GM18861 (cell line): Measurements from ENCODE around the gene NOTCH4.

Source experiments
- ATAC-seq: cut with Tn5 transposase; IDR thresholded peaks from one replicate; pipeline ENCODE4 v1.9.1; 2021; ENCODE audit not compliant: unreplicated experiment

The NOTCH4 gene

DNA sequence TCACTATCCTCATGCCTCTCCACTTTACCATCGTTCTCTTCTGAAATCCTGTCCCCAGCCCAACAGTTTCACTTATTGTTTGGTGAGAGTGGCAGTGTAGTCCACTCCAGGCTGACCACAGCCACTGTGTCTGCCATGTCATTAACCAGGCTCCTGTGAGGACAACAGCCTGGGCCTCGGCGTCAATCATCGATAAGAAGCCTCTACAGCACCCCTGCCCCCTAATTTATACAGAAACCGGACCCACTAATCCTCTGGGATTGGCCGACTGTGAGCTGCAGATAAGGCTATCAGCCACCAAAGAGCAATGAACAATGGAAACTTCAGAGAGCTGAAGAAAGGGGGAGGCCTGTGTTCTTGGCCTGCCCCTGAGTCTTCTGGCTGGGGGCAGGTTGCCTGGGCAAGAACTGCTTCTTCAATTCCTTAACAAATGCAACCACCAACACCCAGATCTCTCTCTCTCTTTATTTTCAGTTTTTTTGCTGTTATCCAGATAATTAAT is 56.1 kb downstream of the NOTCH4 start:
- ATAC-seq, result no peak

DNA sequence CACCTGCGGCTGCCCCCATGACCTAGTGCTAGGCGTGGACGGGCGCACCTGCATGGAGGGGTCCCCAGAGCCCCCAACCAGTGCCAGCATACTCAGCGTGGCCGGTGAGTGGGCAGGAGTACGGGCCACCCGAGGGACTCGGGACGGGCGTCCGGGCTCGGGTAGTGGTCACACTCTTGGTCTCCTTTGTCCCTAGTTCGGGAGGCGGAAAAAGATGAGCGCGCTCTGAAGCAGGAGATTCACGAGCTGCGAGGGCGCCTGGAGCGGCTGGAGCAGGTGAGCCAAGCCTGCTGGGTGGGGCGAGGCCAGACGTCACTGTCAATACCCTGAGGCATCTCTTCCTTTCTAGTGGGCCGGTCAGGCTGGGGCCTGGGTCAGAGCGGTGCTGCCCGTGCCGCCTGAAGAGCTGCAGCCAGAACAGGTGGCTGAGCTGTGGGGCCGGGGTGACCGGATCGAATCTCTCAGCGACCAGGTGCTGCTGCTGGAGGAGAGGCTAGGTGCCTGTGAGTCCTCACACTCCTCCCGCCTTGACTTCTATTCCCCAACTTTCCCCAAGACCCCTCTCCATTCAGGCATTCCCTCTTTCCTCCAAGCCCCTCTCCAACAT is 56.6 kb downstream of the NOTCH4 start:
- ATAC-seq, result no peak

DNA sequence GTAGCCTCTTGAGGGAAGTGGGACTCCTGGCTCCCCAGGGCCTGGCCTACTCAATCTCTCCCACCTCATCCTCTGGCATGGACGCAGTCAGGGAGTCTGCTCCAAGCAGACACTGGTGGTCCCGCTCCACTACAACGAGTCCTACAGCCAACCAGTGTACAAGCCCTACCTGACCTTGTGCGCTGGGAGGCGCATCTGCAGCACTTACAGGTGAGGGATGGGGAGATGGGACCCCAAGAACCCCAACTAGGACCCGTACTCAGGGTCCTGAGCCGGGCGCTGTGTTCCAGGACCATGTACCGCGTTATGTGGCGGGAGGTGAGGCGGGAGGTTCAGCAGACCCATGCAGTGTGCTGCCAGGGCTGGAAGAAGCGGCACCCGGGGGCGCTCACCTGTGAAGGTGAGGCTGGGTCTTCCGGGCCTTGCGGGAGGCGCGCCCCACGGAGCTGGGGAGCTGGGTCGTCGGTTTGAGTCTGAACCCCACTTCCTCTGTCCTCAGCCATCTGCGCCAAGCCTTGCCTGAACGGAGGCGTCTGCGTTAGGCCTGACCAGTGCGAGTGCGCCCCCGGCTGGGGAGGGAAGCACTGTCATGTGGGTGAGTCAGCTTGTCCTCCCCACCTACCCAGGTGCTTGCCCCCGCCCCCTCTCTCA is 57.3 kb downstream of the NOTCH4 start:
- no peak for ATAC-seq

DNA sequence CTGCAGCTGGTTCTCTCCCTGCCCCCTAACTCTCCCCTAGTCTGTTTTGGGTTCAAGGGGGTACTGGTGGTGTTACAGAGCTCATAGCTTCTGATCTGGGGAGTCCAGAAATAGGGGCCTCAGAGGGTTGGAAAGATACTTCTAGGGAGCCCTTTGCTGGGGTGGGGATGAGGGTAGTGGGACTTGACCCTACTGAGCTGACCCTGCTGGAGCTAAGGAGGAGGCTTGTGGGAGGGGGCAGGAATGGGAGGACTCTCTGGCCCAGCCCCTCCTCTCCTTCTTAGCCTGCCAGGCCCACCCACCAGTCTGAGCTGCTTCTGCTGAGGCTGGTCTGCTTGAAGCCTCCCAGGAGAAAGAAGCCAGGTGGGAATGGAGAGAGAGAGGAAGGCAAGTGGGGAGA is 59.6 kb downstream of the NOTCH4 start, which contains the start of gene EGFL8:
EGFL8 (plus strand) TSS at position 301 of the 400 bp plus-strand sequence. CDS start 1,571 bp downstream, outside the sequence.
- ATAC-seq, result no peak

DNA sequence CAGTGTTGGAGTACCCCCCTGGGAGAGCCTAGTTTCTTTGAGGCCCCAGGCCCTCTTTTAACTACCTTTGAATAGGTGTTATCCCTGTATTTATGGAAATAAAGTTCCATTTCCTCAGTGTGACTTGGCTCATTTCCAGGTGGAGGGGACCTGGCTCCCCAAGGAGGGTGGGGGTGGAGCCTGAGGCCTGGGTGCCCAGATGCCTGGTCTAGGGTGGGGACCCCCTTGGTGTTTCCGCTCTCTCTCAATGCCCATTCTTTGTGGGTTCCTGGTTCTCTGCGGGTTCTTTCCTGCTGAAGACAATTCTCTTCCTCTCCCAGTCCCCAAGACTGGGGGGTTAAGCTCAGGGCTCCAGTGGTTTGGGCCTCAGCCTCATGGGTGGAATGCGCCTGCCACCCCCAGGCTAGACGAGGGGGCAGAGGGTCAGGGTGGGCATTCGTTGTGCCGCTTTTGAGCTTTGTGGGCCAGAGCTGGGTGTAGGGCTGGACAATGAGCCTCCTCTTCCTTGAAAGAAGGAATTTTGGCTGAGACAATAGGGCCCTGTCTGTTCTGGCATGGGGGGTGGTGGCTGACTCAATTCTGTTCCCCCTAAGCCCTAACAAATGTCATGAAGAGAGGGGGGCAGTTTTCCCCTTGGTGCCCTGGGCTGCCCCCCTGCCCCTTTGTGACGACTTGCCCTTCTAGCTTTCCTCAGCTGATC is 60.2 kb downstream of the NOTCH4 start:
- ATAC-seq, result no peak

DNA sequence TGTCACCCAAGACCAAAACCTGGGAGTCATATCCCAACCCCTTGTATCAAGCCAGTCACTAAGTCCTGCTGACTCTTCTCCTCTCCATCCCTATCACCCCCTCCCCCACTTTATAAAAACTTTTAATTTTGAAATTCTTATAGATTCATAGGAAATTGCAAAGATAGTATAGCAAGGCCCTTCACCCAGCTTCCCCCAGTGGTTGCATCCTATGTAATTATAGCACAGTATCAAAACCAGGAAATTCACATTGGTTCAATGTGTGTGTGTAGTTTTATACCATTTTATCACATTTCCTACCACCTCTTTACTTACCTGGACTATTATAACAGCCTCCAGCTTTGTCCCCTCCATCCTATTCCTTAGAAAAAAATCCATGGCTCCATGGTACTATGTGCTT is 65.8 kb downstream of the NOTCH4 start:
- no peak for ATAC-seq

DNA sequence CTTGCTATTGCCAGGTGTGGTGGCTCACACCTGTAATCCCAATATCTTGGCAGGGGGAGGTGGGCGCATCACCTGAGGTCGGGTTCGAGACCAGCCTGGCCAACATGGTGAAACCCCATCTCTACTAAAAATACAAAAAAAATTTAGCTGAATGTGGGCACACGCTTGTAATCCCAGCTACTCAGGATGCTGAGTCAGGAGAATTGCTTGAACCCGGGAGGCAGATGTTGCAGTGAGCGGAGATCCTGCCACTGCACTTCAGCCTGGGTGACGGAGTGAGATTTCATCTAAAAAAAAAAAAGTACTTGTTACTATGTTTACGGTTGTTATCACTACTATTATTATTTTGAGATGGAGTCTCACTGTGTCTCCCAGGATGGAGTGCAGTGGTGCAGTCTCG is 67.0 kb downstream of the NOTCH4 start:
- no peak for ATAC-seq

DNA sequence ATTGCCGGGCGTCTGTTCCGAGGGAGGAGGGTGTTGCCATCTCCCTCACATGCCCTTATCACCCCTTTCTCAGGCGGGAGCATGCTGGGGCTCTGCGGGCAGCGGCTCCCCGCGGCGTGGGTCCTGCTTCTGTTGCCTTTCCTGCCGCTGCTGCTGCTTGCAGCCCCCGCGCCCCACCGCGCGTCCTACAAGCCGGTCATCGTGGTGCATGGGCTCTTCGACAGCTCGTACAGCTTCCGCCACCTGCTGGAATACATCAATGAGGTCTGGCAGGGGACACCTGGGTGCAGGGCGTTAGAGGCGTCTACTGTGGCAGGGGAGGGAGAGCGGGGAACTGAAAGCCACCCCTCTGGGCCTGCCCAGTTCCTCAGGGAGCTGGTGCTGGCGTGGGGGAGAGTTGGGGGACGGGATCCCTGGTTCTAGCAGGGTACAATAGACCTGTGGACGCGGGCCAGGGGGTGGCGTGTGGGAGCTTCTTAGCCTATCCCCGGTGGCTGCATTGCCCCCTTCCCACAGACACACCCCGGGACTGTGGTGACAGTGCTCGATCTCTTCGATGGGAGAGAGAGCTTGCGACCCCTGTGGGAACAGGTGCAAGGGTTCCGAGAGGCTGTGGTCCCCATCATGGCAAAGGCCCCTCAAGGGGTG is 69.2 kb downstream of the NOTCH4 start:
- no peak for ATAC-seq

DNA sequence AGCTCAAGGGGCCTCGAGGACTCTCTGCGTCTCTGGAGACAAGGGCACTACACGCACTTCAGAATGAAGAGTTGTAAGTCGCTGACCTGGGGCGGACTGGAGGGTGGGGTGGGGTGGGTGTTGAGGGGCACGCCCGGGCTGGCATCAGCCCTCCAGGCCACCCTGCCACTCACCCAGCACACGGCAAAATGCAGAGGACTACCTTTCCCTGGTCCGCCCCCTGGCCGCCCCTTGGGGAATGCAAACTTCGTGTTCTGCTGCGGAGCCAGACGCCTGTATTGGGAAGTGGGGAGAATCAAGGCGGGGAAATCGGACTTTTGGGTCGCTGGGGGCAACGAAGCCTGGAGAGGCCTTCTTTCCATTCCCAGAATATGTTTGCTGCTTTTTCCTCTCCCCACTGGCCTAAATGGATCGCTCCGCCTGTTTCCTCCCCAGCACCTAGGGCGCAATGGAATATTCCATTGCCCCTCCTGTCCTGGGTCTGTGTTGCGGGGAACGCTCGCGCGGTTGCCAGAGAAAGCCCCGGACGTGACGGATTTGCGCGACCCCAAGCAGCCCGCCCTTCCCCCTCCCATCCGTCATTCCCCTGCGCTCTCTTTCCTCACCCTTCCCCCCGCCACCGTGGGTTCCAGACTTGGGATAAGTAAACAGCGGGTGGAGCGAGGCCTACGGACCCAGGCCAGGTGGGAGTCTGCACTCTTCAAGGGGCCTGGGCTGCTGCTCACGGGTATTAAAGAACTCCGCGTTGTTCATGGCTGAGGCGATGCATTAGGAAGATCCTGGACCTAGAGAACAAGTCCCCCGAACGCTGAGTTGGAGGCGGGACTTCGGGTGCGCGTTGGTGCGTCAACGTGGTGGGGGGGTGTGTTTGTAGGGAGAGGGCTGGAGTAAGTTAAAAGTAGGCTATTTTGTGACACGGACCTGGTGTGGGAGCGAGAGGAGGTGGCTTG is 70.0 kb downstream of the NOTCH4 start, which contains the start of gene PPT2:
PPT2 (plus strand) TSS at position 578 of the 950 bp plus-strand sequence. CDS start 454 bp downstream, outside the sequence.
- no peak for ATAC-seq

DNA sequence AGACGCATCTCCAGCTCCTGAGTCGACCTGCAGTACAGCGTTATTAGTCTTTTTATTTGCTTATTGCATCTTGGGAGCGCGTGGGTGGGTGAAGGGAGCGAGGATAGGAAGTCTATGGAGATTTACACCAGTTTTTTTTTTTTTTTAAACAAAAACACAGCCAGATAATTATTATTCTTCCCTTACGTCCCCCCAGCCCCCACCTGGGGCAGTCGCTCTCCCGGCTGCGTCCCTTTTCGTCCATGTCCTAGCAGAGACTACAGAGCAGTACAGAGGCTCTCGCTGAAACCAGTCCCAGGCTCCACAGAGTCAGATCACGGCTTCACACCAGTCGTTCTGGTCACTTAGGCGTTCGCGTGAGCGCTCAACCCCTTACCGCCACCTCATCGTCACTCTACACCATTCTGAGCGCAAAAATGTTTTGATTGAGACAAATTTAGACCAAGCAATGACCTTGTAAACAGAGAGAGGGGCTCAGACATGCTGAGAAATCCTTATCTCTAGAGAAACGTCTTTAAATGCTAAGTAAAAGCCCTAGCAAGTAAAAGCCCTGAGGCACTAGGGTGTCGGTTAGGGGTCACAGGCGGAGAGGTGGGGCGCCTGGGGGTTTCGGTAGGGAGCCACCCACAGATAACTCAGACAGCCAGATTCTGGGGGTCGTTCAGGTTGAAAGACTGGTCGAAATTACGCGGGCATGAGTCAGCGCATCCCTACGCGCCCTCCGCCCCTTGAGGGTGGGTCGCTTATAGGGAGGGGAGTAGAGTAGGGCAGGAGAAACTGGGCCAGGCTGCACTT is 70.9 kb downstream of the NOTCH4 start:
- ATAC-seq, result no peak

DNA sequence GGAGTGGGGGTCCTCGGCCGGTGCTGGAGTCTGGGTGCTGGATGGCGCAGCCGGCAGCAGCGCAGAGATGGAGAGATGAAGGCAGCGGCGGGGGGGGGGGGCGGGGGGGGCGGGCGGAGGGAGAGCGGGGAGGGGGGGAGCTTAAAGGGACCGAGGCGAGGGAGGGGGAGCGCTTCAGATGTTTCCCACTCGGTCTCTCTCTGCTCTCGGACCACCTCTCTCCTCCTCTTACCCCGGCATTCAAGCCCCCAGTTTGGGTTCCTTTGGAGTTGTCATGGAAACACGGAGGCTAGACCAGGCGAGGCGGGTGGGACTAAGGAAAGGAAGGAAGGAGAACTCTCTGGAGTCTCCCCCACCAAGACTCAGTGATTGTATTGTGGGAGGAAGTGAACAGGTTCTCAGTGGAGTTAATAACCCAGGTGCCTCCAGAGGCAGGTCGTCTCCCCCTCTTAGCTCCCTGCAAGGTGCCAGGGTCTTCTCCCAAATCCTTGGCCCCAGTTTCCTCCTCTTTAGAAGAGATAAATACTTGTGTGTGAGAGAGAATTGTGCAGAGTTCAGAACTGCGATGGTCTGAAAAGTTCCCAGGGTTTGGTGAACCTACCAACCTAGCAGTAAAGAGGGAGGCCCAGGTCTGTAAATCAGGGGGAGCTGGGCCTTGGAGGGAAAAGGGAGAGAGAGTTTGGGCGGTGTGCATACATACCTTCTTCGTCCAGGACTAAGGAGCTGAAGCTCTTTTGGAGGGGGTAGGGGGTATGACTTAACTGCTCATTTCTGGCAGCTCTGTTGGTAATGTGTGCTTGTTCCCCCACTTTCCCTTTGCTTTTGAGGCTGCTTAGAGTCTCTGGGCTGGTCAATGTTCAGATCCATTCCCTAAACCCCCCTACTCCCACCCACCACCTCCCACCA is 71.8 kb downstream of the NOTCH4 start, which contains the start of gene PRRT1:
PRRT1 (minus strand) TSS at position 77 of the 906 bp plus-strand sequence. CDS start 112 bp downstream, outside the sequence.
- ATAC-seq, result no peak

DNA sequence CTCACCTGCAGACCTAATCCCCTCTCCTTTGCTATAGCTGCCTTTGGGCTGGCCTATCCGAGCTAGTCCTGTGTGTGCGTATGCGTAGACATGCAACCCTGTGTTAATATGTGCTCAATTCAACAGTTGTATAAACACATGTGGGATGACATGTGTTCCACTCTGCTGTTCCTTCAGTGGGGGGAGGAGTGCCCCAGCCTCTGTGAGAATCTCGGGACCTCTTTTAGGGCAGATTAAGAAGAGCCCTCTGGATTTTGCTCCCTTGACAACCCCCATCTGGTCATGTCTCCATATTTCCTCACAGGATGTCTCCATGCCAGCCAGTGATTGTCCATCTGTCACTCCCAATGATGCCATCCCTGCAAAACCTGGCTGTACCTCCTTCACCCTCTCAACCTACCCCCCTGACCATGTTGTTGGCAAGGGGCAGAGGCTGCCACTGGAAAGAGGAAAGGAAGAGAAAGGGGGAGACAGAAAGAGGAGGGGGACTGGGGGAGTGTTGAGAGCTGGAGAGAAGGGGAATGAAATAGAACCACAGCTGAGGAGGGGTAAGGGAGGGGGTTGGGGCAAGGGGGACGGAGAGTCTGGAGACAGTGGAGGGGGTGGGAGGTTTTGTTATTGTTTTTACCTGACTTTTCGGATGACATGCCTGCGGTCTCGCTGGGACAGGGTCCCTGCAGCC is 72.5 kb downstream of the NOTCH4 start:
- no peak for ATAC-seq

DNA sequence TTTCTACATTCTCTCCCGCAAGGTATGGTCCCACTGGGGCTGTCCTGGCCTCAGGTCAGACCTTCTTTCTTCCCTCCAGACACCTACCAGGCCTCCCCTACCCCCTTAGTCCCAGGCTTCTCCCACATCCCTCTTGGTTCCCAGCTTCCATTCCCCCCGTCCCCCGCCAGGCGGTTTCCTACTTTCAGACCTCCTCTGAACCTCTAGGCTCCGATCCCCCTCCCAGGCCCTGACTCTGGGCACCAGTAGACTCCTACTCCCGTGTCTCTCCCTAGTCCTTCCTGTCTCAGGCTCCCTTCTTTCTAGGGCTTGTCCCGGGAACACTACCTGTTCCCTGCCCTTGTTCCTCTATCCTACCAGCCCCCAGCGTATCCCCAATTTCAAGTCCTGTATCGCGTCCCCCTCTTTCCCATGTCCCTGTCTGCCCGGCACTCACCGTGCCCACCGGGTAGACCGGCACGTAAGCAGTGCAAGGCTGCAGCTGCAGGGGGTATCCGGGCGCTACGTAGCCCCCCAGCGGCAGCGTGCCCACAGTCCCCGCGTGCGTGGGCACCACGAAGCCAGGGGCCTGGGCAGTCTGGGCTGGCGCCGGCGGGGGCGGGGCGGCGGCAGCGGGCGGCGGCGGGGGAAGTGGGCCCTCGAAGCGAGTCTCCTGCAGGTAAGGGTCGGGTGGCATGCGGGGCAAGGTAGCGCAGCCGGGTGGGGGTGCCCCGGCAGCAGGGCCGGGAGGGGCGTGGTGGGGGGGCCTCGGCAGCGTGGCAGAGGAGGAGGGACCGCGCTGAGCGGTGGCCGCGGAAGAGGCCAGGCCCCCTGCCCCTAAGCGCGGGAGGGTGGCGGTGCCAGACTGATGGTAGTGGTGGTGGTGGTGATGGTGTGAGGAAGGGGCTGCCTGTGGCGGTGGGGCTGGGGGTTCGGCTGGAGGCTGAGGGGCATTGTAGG is 73.7 kb downstream of the NOTCH4 start:
- no peak for ATAC-seq

DNA sequence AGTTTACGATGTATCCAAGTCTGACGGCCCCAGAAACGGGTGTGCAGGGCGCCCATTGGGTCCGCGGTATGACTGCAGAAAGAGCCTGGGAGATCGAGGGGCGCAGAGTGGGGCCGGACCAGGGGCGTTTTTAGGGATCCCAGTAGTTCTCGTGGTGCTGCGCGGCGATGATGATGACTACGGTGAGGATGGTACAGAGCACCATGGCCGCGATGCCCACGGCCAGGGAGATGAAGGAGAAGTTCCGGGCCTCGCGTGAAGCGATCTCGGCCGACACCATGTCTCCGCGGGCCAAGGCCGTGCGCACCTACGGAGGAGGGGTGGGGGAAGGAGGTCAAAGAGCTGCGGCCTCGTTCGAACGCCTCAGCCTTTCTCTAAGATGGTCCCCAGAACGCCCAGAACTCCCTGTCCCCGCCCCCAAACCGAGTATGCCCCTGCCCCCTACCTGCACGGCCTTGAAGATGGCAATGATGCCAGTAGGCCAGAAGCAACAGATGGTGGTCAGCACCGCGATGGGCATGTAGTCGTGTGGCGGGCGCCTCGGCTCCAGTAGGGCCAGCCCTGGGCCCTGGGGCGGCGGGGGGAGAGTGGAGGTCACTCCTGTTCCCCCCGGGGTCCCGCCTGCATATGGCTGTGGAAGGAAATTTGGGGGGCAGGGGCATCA is 74.6 kb downstream of the NOTCH4 start:
- ATAC-seq, result no peak

DNA sequence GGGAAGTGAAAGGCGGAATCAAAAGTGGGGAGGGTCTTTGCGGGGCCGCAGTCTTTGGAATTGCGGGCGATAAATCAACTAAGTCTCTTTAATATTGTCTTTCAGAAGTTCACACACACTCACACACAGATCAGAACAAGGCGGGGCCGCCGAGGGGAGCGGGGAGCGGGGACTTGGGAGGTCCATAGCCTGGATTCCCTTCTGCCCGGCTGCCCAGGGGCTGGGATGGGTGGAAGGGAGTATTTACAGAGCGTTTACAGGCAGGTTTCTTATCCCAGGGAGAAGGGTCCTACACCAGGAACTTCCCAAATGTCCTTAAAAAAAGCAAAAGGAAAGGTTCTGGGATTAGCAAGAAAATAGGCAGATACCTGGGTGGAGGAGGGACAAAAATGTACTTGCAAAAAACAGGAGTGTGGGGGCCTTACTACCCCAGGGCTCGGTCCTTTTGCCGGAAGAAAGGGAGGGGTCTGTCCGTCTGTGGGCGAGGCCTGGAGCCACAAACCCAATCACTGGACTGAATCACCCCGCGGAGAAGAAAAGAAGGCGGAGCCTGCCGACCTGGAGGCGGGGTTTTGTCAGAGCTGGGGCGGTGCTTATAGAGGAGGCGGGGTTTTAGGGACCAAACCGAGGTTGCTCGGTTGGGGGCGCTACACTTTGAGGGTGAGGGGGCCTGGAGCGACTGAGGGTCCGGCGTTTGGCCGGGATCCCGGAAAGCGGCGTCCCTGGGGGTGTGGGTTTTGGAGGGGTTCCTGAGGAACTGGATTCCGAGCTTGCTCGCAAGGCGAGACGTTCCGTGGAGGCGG is 75.4 kb downstream of the NOTCH4 start:
- no peak for ATAC-seq
